Umbilical cord (tissue), 2 donors: ENCODE measurements around the gene WRAP53. TPM values are rescaled to one million over a fixed set of nuclear protein-coding genes. Genes with fewer than 3 reads are reported as not detected.

Experiments
- DNase-seq: peaks from one replicate; pipeline ENCODE4 v3.0.0-alpha.2; 2015; ENCODE audit warnings: low spot score
- total RNA-seq: library from RNA; depleted of rRNA; stranded (reverse); fragments of >200 nt; gene quantifications from one replicate; pipeline ENCODE4 v1.2.3, GENCODE V29; 2014; ENCODE audit warnings: low replicate concordance; ENCODE audit not compliant: insufficient read depth

The WRAP53 gene
- total RNA-seq, 1 donor from 2014 or later, result 2.4 TPM

DNA sequence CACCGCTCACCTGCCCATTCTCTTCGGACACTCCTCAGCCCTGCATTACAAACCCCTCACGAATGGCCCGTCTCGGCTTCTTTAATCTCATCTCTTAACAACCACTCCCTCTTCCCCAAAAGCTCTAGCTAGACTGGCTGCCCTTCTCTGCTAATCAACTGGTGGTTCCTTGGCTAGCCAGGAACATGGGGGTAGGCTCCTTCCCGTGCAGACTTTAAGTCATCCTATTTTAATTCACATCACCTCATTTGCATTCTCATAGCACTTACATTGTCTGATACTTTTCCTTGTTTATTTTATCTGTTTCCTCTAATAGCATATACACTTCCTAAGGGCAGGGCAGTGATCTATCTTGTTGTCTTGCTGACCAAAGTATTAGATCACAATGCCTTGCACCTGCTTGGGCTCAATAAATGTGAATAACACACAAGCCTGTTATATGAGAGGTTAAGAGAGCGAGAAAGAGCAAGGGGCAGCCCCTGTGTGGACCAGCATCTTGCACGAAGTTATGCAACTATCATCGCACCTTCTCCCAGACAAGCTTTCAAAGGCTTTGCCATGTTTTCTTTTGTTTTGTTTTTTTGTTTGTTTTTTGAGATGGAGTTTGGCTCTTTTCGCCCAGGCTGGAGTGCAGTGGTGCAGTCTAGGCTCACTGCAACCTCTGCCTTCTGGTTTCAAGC, 10.7 kb upstream of the WRAP53 start:
- DNase-seq, result no peak

DNA sequence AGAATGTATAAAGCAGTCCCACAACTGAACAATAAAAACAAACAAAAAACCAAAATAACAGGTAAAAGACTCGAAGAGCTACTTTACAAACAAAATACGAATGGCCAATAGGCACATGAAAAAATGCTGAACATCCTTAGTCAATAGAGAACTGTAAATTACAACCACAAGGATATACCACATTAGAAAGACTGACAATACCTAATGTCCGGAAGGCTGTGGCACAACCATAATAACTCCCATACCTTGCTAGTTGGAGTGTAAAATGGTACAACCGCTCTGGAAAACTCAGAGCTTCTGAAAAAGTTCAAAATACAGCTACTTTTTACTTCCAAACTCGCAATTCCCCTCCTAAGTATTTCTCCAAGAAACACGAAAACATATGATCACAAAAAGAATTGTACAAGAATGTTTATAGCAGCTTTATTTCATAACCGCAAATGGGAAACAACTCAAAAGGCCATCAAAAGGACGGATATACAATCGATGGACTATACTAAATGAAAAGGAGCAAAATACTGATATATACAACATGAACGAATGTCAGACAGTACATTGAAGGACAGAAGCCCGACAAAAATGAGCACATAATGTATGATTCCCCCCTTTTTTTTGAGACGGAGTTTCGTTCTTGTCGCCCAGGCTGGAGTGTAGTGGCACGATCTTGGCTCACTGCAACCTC, 3.3 kb upstream of the WRAP53 start:
- no peak for DNase-seq

DNA sequence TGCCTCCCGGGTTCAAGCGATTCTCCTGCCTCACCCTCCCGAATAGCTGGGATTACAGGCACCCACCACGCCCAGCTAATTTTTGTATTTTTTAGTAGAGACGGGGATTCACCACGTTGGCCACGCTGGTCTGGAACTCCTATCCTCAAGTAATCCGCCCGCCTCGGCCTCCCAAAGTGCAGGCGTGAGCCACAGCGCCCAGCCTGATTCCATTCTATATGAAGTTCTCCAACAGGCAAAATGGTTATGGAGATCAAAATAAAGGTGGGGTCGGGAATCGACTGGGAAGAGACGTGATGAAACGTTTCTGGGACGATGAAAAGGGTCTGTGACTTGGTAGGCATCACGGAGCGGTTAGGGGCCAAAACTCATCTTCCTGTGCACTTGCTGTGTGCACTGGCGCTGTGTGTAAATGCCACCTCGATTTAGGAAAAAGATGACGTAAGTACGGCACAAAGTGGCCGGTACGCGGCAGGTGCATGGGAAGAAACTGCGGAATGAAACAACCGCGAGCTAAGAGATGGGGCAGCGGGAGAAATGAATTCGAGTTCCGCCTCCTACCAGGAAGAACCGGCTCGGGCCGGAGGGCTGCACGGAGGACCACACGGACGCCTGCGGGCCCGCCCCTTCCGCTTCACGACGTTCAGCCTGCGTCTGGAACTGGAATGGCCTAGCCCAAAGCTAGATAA, 2.6 kb upstream of the WRAP53 start:
- peak; percentile 97 for DNase-seq

DNA sequence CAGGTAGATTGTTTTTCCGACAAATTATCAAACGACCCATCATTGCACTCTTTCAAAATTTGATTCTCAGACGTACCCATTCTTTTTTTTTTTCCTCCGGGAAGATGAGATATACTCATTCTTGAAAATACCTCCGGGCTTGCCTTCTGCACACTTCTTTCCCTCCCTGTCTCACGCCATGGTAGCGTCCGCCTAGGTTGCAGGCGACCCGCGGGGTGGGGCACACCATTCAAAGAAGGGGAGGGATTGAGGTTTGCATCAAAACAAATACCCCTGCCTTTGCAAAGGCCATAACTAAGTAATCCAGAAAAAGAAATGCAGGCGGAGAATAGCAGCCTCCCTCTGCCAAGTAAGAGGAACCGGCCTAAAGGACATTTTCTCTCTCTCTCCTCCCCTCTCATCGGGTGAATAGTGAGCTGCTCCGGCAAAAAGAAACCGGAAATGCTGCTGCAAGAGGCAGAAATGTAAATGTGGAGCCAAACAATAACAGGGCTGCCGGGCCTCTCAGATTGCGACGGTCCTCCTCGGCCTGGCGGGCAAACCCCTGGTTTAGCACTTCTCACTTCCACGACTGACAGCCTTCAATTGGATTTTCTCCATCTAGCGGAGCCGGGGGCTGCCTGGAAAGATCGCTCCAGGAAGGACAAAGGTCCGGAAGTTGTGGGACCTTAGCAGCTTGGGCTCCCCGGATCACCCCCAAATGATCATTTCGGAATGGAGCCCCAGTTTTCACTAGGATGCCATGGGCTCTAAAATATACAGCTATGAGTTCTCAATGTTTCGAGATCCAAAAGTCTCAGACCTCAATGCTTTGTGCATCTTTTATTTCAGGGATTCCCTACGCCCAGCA, 1.8 kb upstream of the WRAP53 start:
- peak; percentile 94 for DNase-seq

DNA sequence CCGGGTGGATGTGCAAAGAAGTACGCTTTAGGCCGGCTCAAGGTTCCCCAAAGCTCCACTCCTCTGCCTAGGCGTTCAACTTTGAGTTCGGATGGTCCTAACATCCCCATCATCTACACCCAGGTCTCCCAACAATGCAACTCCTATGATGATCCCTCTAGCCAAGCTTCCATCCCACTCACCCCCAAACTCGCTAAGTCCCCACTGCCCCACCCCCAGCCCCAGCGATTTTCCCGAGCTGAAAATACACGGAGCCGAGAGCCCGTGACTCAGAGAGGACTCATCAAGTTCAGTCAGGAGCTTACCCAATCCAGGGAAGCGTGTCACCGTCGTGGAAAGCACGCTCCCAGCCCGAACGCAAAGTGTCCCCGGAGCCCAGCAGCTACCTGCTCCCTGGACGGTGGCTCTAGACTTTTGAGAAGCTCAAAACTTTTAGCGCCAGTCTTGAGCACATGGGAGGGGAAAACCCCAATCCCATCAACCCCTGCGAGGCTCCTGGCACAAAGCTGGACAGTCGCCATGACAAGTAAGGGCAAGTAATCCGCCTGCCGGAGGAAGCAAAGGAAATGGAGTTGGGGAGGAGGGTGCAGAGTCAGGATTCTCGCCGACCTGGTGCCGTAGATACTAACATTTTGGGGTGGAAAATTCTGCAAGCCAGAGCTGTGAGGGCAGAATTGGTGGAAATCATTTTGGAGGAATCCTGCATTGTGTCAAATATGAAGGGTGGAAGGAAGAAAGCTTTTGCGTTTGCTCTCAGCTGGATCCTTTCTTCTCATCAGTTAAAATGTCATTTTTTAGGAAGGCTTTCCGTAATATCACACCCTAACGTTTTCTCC, 987 bp upstream of the WRAP53 start, which contains the start of gene TP53:
Gene TP53, minus strand, starts transcription at position 419 of the 836 bp plus-strand sequence. CDS start 10,896 bp downstream, outside the sequence.
- peak; percentile 97 for DNase-seq

DNA sequence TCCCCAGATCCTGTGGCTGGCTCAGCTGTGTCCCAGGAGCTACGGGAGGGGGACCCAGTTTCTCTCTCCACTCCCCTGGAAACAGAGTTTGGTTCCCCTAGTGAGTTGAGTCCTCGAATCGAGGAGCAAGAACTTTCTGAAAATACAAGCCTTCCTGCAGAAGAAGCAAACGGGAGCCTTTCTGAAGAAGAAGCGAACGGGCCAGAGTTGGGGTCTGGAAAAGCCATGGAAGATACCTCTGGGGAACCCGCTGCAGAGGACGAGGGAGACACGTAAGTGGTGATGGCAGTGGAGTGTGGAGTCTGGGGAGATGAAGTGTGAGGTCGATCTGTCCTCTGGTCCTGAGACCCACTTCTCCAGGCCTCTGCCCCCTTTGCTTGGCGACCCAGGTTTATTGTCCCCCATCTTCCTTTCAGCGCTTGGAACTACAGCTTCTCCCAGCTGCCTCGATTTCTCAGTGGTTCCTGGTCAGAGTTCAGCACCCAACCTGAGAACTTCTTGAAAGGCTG, 585 bp downstream of the WRAP53 start:
- DNase-seq, result no peak

DNA sequence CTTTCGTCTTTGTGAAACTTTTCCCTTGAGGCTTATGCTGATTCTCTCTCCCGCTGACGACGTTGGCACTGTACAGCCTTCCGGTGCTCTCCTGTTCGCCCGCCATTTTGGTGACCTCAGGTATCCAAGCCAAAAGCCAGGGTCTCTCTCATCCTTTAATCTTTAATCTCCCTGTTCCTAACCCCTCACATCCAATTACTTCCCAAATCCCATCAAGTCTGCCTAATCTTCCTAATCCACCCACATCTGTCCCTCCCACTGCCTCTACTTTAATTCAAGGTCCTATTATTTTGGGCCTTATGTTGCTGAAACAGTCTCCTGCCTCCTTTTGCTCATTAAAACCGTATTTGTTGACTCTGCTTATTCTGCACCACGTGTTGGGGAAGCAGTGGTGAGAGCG, 7.3 kb downstream of the WRAP53 start:
- DNase-seq, result no peak

DNA sequence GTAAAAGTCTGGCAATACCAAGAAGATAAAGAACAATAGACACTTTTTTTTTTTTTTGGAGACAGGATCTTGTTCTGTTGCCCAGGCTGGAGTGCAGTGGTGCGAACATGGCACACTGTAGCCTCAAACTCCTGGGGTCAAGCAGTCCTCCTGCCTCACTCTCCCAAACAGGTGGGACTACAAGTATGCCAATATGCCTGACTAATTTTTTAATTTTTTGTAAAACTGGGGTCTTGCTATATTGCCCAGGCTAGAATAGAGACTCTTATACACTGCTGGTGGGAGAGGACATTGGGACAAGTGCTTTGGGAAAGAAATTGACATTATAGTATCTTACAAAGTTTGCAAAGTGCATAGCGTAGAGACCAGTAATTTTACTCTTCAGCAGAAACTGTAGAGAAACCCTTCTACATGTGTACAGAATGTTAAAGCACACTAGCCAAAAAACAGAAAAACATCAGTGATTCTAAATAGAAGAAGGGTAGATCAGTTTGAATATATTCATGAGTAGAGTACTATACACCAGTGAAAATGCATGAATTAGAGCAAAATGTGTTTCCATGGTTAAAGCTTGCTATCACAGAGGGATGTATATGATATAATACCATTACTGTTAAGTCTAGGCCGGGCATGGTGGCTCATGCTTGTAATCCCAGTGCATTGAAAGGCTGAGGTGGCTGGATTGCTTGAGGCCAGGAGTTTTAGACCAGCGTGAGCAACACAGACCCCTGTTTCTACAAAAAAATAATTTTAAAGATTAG, 9.7 kb downstream of the WRAP53 start:
- DNase-seq, result no peak

DNA sequence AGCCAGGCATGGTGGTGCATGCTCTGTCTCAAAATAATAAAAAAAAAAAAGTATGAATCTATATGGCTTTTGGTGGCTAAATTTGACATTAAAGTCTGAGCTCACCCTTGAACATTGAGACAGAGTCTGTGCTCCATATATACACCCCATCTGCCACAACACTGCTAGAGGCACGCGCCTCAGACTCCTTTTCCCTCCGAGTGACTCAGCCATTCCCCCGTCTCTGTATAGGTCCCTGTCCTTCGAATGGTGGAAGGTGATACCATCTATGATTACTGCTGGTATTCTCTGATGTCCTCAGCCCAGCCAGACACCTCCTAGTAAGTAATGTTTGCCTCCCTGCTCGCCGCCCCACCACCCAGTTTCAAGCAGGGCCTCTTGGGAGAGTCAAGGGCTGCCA, 12.2 kb downstream of the WRAP53 start:
- no peak for DNase-seq

DNA sequence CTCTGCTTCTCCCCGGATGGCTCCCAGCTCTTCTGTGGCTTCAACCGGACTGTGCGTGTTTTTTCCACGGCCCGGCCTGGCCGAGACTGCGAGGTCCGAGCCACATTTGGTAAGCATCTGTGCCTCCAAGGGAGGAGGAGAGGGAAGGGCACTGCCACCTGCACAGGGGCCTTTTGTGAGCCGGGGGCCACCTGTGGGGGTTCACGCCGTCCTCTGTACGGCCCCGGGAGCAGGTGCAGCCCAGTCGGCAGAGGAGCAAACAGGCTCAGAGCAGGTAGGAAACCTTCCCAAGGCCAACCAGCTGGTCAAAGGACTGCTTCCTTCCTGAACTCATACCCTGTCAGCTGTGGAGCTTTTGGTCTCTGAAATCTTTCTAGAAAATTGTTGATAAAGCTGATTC, 13.4 kb downstream of the WRAP53 start:
- DNase-seq, result no peak

DNA sequence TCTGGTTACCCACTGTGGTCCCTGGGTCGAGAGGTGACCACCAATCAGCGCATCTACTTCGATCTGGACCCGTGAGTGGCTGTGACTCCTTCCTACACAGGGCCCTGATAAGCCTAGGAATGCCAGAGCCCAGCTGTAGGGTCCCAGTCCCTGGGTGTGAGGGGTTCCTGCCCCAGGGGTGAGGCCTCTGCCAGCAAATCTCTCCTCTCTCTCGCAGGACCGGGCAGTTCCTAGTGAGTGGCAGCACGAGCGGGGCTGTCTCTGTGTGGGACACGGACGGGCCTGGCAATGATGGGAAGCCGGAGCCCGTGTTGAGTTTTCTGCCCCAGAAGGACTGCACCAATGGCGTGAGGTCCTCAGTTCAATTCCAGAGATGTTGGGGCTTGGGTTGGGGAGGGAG, 14.5 kb downstream of the WRAP53 start:
- no peak for DNase-seq

DNA sequence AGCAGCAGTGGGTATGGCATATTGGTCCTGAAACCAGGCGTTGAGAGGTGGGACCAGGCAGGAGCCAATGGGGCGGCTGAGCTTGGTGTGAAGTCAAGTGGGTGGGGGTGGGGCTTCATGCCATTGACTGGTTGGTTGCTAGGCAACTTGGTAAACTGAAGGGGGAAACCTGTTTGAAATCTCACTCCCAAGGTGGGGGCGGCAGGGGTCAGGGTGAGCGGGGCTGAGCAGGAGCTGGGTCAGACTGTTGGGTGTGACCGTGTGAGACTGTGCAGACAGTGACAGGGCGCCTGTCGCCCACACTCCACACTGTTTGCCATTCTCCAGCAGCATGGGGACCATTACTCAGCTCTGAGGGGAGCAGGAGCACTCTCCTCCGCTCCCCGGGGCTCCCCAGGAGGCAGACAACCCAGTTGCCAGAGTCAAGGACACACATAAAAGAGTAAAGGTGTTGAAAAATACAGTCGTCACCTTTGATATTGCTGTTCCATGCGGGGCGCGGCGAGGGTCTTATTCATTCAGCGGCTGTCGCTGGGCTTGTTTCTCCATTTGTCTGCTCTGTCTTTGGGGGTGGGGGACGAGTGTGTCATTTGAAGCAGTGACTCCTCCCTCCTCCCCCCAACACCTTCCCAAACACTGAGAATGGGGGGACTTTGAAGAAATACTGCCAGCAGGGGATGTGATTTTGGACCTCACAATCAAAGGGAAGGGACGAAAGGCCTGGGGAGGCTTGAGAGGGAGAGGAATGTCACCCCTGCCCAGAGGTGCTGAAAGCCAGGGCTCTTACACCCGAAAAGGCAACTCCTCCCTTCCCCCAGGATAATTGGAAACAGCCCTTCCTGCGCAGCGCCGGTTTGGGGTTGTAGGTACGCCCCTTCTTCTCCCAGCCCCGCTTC, 15.6 kb downstream of the WRAP53 start:
- DNase-seq, result peak; percentile 80

DNA sequence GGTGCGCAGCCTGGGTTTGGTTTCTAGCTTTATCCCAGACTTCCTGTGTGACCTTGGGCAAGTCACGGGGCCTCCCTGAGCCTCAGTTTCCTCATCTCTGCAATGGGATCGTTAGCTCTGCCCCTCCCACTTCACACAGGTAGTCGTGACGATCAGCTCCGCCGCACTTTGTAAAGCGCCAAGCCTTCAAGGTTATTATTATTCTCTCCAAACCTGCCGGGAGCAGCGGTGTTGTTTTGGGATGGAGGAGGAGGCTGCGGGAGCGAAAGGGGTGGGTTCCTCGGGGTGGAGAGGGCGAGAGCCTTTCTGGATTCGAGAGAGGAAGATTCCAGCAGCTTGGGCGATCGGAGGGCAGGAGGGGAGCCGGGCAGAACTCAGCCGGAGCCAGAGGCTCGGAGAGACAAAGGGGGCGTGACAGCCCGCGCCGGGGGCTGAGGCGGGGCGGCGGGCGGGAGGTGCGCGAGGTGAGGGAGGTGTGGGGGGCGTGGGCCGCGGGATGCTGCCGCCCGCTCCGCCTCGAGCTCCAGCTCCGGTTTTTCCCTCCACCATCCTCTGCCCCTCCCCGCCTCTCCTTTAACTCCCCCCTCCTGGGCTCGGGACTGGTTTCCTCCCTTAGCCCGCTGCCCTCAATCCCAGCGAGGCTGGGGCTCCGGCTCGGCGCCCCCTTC, 16.5 kb downstream of the WRAP53 start, which contains the start of gene EFNB3:
Gene EFNB3, plus strand, starts transcription at position 602 of the 668 bp plus-strand sequence. CDS start 397 bp downstream, outside the sequence.
- peak; percentile 69 for DNase-seq

DNA sequence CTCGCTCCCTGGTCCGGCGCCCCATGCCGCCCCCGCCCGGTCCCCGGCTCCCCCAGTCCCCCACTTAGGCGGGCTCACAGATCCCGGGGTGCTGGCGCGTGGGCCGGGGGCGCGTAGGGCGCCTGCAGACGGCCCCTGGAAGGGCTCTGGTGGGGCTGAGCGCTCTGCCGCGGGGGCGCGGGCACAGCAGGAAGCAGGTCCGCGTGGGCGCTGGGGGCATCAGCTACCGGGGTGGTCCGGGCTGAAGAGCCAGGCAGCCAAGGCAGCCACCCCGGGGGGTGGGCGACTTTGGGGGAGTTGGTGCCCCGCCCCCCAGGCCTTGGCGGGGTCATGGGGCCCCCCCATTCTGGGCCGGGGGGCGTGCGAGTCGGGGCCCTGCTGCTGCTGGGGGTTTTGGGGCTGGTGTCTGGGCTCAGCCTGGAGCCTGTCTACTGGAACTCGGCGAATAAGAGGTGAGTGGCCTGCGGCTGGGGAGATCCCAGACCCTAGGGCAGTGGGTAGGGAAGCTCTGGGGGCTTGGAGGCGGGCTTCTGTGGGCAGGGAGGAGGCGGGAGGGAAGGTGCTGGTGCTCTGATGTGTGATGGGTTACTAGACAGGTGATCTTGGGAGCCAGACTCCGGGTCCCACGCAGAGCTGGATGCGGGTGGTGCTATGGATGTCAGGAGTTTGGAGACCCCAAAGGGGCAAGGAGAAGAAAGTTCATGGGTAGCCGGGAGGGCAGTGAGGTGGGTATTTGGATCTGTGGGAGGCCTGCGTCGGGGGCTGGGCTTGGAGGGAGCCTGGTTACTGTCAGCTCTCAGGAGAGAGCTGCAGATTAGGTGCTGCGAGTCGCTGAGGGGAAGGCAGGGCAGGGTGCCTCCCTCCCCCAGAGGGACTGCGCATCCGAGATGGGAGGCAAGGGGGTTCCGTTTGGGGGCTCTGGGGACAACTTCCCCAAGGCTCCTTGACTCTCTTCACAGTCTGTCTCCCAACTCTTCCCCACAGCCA, 17.3 kb downstream of the WRAP53 start:
- DNase-seq, result peak; percentile 65

DNA sequence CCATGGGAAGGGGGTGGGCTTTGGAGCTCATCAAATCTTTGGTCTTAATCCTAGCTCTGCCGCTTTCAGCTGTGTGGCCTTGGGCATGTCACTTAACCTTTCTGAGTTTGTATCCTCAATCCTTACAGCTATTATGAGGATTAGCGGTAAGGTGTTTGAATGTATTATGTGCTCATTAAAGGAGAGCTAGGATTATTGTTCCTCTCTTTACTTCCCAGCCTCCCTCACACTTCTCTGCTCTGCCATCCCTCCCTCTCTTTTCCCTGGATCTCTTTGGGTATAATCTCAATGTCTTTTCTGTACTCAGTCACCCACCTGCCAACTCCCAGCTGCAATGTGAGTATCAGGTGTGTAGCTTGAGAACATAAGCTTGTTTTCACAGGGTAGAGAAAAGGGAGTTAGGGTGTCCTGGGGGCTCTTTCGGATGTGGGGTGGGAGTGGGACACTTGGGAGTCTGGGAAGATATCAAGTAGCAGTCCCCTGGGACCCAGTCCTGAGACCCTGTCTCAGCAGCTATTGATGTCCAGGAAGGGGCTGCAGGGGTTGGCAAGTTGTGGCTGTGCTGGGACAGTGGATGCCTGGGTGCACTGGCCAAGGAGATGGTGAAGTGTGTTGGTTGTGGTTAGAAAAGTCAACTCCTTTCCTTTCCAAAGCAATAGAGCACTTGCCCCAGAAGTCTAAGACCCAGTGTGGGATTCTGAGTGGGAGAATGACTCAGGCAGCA, 18.5 kb downstream of the WRAP53 start:
- DNase-seq, result no peak

DNA sequence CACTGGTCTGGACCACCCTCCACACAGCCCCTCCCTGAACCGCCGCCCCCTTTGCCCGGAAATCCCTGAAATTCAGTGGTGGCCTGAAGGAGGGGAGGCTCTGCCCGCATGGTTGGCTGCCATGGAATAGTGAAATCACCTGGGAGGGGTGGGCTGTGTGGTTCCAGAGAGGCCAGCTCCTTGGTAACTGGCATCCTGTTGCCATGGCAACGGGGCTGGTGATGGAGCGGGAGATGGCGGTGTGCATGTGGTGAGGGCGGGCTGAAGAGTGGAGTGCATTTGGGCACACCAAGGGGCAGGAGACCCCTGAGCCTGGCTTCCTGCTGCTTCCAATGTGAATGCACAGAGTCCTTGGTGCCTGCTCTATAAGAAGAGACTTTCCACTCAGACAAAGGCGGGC, 19.2 kb downstream of the WRAP53 start:
- DNase-seq, result no peak
